Islet precursor cell (in vitro differentiated cells): ENCODE measurements around the gene GNAQ.

ENCODE experiments used
- DNase-seq: peaks from one replicate; pipeline ENCODE4 v3.0.0-alpha.2; 2018

Gene GNAQ

DNA sequence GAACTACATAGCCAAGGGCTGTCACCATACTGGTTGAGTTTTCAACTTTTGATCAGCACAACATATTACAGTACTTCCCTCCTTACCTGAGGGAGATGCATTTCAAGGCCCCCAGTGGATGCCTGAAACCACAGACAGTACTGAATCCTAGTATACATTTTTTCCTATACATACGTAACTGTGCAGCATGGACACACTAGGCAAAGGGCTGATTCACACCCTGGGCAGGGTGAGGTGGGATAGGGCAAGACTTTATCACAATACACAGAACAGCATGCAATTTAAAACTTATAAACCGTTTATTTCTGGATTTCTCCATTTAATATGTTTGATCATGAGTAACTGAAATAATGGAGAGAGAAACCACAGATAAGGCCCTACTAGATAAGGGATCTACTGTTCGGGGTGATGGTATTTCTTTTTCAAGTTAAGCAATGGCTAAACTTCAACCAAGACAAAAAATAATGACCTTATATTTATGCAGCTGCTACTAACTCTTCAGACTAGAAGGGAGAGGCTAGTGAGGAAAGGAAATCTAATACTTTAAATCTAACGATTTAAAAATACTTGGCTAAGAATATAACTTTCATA, 196.6 kb downstream of the GNAQ start:
- no peak for DNase-seq

DNA sequence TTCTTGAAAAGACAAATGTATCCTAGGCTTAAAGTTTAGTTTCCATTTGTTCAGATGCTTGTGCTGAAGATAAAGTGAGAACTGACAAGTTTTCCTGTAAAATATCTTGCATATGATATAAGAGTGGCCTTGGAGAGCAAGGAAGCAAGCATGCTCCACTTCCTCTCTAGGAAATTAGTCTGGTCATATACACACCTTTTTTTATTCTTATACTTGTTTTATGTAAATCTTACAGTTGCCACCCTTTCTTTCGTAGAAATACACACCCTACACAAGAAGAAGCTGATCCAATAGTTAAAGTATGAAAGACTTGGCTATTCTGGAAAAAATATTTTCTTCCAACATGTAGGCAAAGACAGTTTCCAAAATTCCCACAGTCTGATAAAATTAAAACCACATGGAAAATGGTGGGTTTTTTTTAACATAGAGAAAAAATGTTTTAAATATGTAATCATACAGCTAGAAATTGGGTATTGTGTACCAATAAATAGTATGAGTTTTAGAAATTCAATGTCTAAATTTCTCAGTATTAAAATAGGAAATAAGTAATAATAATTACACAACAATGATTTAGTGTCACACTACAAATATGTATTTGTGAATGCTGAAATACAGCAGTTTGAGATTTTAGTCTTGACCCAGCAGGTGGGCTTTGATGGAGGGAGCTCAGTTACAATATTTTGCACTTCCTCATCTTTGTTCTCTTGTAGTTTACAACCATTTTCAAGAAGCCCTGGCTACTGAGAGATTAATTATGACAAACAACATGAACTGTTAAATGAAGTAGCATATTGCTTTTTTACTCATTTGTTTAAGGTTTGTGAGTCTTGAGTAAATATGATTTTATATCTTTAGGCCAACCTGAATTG, 197.8 kb downstream of the GNAQ start:
- no peak for DNase-seq

DNA sequence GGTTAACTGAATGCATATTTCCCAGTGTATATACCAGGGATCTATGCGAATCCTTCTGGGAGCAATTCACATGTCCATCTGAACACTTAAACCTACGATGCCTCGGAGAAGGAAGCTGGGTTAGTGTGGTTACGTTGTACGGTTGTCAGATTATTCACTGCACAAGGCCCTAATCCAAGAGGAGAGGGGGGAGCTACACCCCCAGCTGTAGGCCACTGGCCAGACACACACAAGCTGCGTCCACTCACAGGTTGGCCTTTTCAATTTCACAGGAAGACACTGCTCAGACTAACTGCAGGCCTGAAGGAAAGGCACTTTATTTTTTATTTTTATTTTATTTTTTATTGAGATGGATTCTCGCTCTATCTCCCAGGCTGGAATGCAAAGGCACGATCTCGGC, 199.0 kb downstream of the GNAQ start:
- no peak for DNase-seq

DNA sequence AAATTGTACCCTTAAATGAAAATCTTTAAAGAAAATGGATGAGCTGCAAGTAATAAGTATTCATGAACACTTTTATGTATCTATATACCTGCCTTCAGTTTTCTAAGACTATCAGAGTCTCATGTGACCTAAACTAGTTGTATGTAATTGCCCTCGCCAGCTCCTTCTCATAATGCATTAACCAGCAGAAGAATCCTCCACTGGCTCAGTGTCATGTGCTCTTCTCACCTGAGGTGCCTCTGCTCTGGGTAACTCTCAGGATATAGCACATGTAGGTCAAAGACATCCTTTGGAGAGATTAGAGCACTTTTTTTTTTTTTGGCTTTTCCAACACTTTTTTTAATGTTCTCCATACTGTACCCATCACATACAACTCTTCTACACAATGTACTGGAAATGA, 199.8 kb downstream of the GNAQ start:
- no peak for DNase-seq

DNA sequence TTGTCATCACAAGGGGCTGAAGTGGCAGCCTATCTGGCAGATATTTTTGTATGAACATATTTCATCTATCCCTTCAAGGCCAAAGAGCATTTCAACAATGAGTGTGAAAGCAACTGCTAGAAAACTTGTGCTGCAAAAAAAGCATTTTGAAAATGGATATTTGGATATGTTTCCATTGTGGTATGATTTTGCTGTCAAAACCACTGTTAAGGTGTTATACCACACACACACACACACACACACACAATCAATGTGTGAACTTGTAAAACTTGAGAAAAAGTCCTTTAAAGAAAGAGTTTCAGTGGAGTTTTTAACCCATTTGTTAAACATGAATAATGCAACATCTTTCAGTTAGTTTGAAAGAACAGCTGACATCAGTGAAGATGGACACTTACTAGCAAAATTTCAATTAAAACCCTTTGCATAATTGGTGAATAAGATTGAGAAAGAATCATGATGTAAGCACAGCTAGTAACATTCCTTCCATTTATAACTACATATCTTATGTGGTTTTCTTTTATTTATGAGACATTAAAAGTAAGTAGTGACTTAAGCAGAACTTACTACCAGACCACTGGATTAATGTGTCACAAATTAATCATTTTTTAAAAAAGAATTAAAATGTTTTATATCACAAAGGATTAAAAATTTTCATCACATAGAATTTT, 200.9 kb downstream of the GNAQ start:
- no peak for DNase-seq

DNA sequence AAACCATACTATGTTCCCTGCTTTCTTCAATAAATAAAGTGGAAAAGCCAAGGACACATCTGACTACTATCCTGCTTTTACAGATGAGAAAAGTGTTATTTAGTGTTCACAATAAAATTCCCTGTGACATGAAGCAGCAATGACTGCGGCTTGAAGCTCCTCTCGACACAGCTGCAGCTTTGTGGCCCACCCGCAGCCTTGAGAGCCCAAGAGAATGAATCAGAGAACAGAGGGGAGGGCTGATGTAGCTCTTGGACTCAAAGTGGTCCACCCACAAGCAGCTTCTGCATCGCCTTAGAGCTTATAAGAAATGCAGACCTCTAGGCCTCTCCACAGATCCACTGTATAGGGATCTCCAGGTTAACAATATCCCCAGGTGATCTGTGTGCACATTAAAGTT, 202.2 kb downstream of the GNAQ start:
- DNase-seq, result no peak

DNA sequence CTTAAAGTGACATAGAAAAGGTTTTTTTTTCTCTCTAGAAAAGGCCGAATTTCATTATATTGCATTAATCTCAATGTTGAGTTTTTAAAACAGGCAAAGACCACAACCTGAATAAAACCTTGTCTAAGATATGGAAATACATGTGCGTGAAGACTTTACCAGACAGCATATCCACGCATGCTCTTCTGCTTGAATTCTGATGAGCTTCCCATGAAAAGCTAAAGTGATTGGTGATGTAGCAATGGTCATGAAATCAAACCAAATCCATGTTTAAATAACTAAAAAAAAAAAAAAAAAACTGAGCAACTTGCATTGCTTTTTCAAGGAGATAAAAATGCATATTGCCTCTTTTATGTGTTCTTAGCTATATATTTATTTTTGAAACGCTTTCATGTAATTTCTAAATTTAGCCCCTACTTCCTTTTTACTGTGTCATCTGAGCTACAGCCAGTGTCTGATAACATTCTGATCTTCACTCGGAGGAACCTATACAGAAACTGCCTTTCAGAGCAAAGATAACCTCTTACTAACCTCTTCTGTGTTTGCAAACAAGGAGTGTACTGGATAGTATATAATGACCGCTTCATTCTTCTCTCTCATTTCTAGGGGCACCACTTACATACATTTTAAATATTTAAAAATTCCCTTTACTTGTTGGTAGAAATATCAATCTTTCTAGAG, 204.4 kb downstream of the GNAQ start:
- DNase-seq, result no peak

DNA sequence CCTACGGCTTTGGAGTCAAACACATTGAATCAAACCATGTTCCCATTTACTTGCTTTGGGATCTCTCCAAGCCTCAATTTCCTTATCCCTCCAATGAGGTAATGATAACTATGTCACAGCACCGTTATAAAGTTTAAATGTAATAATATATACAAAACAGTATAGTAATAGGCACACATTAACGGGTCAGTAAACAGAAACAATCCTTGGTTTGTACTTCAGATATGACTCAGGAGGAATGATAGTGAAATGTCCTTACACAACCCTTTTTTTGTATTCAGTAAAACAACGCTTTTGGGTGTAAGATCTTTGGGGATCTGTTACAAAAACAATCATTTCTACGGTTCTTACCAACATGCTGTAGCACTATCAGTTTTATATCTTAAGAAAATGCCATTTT, 205.0 kb downstream of the GNAQ start:
- DNase-seq, result no peak

DNA sequence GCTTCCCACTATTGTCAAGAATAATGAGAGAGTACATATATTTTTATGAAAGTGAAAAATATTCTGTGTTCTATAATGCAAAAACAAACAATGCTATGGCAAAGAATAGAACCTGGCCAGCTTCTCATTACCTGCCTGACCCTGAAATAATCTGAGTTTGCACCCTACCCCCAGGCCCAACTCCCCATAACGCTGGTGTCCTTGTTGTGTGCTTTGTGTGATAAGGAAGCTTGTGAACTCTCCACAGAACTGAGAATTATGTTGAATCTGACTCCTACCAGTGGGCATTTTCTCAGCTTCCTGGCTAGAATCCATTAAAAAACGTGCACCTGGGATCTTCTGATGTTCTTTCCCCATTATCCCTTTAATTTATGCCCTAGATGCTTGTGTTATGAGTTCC, 205.5 kb downstream of the GNAQ start:
- no peak for DNase-seq

DNA sequence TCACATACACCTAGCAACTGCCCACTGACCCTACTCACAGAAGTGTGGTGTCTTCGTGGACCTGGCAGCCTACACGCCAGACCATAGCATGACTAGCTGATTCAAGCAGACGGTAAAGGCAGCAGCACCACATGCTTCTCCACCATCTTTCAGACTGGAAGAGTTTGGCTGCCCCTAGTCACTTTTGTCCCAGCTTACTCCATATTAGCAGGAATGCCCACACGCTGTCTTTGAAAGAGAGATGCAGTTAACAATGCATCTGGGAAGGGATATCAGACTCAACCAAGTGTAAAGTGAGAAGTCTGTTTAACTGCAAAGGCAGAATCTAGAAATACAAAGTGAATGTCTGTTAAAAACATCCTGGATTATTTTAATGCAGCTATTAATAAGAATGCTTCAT, 206.2 kb downstream of the GNAQ start:
- DNase-seq, result no peak

DNA sequence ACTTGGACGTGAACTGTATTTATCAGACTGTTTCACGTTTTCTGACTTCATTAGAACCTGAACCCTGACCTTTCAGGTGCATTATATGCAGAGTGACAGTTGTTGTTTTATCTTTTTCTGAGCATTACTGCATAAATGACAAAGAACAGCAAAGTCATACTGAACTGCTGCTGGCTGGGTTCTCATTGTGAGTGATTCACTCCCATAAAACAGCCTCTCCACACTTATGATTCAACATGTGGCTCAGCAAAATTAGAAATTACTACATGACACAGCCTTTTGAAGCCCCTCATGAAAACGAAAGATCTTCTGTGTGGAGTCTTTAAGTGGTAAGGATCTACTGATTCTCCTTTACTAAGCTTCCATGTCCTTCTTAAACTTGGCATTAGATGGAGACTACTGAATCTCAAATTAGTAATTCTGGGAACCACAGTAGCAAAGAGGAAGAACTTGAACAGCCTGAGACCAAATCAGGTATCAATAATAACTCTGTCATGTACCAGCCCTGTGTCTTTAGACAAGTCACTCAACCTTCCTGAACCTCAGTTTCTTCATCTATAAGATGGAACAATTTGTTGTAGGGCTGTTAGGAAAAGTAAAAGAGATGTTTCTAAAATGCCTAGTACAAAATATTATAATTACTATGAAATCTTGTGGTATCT, 211.2 kb downstream of the GNAQ start:
- DNase-seq, result no peak

DNA sequence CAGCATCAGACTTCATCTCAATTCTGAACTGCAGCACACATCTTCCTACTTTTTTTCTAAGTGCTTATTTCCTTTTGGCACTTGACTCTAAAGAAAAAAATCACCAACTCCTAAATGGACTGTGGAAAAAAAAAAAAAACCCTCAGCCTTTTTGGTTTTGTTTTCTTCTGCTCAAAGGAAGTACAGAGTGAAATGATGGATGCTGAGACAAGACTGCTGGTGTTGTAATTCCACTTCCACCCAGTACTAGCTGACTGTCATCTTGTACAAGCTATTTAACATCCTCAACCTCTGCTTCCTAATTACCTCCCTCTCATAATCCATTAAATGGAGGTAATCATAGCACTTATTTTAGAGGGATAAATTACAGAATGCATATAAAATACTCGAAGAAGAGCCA, 212.0 kb downstream of the GNAQ start:
- no peak for DNase-seq

DNA sequence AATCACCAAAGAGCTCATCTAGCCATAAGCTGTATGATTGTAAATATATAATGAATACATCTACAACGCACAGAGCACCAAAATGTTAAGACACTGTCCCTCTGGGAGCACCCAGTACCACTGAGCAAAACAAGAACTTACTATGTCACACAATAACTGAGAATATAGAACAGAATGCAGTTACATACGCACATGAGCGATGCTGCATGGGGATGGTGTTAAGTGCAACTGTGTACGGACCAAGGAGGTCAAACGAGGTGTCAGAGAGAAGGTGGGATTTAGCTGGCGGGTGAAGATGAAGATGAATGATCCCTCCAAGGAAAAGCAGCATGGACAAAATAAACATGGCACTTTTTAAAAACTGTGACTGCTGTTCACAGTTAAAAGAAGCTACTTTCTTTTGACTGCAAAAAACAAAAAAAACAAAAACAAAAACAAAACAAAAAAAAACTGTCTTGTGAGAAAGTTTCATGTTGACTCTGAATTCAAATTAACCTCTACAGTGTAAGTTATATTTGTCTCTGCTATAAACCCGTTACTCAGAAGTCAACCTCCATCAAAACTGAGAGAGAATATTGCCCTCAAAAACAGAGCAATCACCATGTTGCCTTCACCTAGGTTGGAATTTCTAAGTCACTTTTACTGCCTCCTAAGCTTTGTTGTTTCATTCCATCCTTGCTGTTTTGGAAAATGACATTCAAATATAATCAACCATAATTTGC, 213.9 kb downstream of the GNAQ start:
- DNase-seq, result no peak

DNA sequence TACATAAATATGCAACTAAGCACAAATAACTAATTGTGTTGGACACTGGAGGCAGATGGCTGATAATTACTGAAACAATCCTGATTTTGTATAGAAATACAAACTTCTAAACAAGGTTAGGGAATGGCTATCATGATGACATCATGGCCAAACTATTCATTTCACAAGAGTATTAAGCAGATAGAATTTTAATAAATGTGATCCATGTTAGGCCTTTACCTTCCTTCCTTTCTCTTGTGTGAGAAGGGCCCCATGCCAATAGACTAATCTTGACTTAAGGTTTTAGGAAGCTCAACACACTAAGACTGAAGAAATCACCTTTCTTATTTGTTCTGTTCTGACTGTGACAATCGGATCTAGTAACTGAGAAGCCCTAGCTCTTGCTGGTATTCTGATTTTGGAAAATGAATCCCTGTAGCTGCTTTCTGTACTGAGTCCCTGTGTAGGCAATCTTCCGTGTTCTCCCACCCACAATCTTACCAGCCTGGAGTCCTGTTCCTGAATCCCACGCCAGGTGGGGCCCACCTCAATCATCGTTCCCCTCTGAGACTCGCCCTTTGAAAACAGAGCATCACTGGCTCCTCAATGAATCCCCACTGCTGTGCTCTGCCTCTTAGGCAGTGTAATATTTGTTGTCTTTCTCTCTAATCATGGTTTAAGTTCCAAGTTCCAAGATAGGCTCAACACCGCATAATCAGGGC, 214.8 kb downstream of the GNAQ start:
- DNase-seq, result no peak

DNA sequence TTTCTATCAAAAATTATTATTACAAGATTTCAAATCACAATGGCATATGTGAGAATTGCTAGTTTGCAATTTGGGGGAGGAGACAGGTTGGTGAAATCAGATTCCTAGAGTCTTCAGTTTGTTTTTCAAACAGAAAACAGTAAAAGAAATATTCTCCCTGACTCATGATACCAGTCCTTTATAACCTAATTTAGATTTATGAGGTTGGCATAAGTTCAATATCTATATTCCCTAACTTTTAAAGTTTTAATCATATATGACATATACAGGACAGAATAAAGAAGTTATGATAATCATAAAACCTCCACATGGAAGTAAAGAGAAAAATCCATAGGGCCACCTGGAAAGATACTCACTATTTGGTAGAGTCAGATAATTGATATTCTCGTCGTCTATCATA, 216.4 kb downstream of the GNAQ start:
- no peak for DNase-seq

DNA sequence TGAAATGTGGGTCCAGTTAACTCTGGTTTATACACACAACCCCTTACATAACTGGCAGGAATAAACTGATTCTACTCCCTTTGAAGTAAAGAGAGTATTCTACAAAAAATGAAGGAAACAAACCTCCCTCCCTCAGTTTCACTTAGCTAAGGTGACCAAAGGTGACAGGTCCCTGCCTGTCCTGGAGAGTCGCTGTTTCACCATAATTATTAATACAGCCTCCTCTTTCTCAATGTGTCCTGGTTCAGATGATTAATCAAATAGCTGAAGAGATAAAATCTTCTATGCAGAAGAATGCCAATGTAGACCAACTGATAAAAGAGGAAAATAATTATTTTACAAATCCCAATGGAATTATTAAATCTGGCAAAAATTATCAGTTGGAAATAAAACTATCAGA, 219.8 kb downstream of the GNAQ start:
- no peak for DNase-seq

DNA sequence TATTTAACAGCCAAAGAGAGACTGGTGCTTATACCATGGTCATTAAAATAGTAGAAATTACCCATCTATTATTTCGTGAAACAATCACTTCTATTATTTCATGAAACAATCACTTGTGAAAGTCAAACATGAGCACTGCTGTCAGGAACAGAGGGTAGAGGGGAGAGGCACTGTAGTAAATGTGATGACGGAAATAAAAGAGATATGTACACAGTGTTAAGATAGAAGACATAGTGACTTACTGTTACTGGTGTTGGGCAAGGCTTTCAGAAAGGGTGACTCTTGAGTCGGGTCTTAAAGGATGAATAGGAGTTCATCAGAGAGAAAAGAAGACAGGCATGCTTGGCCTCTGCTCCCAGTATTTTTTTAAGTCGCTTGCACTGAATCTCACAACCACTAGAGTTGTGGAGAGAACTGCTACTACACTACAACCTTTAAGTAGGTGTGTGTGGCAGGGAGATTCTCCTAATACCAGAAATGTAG, 220.9 kb downstream of the GNAQ start:
- no peak for DNase-seq

DNA sequence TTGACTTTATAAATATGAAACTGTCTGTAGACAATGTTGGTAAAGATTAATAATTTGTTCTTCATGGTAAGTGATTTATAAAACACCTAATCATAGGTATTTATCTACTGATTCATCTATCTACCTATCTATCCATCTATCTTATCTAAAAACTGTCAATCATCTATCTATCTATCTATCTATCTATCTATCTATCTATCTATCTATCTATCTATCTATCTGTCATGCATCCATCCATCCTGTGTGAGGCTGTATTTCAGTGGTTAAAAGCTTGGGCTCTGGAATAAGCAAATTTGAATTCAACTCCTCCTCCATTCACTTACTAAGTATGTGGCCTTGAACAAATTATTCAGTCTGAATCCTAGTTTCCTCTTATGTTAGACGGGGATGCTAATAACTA, 221.6 kb downstream of the GNAQ start:
- DNase-seq, result no peak

DNA sequence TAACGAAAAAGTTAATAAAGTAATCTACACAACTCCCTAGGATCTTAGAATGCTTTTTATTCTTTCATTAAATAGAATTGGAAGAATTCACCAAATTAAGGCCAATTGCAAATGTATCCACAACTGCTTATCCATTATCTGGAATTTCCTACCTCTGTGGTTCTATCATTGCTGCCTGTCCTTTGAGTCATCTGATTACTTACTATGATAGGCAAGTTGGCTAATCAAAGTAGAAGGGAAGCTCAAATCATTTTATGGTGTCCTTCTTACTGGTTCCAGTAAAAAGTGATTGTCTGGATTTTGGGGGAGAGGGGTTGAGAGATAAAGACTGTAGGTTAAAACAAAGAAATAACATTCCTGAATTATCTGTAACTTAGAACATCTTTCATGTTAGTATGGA, 222.1 kb downstream of the GNAQ start:
- no peak for DNase-seq

DNA sequence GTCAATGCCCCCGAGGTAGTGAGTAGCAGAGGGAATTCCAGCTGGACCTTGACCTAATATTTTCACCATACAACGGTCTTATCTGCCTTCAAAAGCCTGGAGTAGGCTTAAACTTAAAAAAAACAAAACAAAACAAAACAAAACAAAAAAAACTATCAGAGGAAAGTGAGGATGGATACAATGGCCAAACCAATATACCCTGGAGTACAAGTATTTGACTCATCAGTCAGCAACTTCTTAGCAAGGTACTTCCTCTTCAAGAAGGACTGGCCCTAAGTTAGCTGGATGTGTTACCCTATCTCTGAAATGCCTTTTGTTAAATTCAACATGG, 222.9 kb downstream of the GNAQ start:
- no peak for DNase-seq

DNA sequence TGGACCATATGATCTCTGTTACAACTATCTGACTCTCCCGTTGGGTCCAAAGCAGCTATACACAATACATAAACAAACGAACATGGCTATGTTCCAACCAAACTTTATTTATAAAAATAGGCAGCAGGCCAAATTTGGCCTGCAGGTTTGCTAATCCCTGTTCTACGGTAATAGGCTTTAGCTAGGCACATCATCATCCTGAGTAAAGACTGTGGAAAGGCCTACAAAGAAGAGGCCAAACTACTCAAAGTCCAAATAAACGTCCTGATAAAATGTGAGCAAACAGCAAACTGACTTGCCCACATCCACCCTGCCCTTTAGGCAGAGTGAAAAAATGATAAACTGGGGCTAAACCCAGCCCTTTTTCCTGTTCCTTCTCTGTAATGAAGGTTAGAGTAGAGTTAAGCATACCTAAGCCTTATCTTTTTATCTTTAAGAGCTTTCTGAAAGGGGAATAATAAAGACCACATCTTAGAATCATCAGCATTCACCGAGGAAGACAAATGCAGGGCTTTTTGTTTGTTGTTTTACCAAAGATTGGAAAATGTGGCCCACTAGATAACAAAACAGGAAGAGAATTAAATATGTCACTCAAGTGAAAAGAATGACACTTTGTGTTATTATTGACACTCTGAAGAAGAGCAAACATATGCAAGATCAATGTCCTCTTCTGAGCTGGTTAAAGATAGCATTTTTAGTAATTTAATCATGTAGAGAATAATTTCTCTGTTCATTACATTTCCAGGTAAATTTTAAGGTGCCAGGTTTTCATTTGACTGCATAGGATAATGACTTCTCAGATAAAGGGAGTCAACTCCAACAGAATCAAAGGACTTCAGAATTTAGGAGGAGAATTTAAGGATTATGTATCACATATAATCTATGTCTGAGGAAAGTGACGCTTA, 223.5 kb downstream of the GNAQ start:
- DNase-seq, result no peak
